K562 (cell line): ENCODE measurements around the gene BCHE. TPM values are rescaled to one million over a fixed set of nuclear protein-coding genes. Genes with fewer than 3 reads are reported as not detected.

Experiments
- ATAC-seq: fragments of 200-7000 bp; cut with Tn5 transposase; 3 replicates; pipeline ENCODE4 v1.9.1; 2020; ENCODE audit warnings: moderate library complexity
- BruUV-seq: library from RNA; stranded (reverse); fragments of 400-500 nt; replicated peaks from 2 replicates; lab custom pipeline; 2021; lab: Mats Ljungman, UMichigan
- CTCF ChIA-PET: fragments of 300-600 bp; formaldehyde crosslinking; extraction: SDS; loops from one replicate; lab custom pipeline; 2021; ENCODE audit warnings: low intra/inter-chr PET ratio; lab: Yijun Ruan, JAX
- POLR2A ChIA-PET: fragments of 300-600, 350-650 bp; sonication (Branson Sonifier 250); formaldehyde crosslinking; extraction: SDS; loops from one replicate; lab custom pipeline; 2021; ENCODE audit warnings: antibody characterized with exemption, inconsistent platforms; lab: Yijun Ruan, JAX
- DNase-seq, 4 experiments: peaks; one replicate each; pipeline versions ENCODE4 v3.0.0 to v3.0.0-alpha.2; 2011 to 2018; ENCODE audit warnings: low spot score in 3 of 4, mixed read lengths in 3 of 4; ENCODE audit errors: extremely low read depth in 1 of 4
- FAIRE-seq: peaks from 2 replicates; lab custom pipeline; 2011; peaks lifted over from hg19 to GRCh38; lab: Jason Lieb, UNC
- H2AFZ ChIP-seq: 2 replicates; pipeline ENCODE4 v1.6.0; 2011; ENCODE audit warnings: low read depth, low read length, control low read depth, inconsistent platforms
- H3K27ac ChIP-seq: fragments of 200-600 bp; 3 replicates; pipeline ENCODE4 v1.8.0; 2011; ENCODE audit warnings: low read depth, mild to moderate bottlenecking, control low read depth, inconsistent platforms, low read length, moderate library complexity, mixed read lengths; ENCODE audit errors: extremely low read depth
- H3K27me3 ChIP-seq, 2 experiments: fragments of 300-600 bp in 1 of 2; 2 replicates in 1 of 2; 3 replicates in 1 of 2; pipeline versions ENCODE4 v1.6.0 to v1.8.0; 2011; ENCODE audit warnings: inconsistent platforms in 2 of 2, low read length in 2 of 2, mild to moderate bottlenecking in 1 of 2, mixed read lengths in 1 of 2, moderate library complexity in 1 of 2; ENCODE audit not compliant: control insufficient read depth in 2 of 2, insufficient read depth in 2 of 2
- H3K36me3 ChIP-seq: fragments of 300-600 bp; 3 replicates; pipeline ENCODE4 v1.8.0; 2011; ENCODE audit warnings: mild to moderate bottlenecking, low read length, inconsistent platforms; ENCODE audit not compliant: control insufficient read depth, insufficient read depth
- H3K4me1 ChIP-seq, 2 experiments: fragments of 200-600 bp in 1 of 2; replicated peaks in 1 of 2; 2 replicates in 1 of 2; 3 replicates in 1 of 2; pipeline versions ENCODE4 v1.5.1 to v1.8.0; 2011; ENCODE audit warnings: inconsistent platforms in 2 of 2, low read length in 2 of 2, mild to moderate bottlenecking in 1 of 2, mixed read lengths in 1 of 2, moderate library complexity in 1 of 2; ENCODE audit not compliant: control insufficient read depth in 2 of 2, insufficient read depth in 2 of 2
- H3K4me2 ChIP-seq: 2 replicates; pipeline ENCODE4 v1.6.1; 2011; ENCODE audit warnings: low read length, control low read depth, inconsistent platforms, mixed read lengths; ENCODE audit not compliant: insufficient read depth
- H3K4me3 ChIP-seq: fragments of 200-600 bp; sonication (generic), shearing (Covaris generic); 2 replicates; pipeline ENCODE4 v1.5.1; 2016; ENCODE audit warnings: control low read depth, inconsistent platforms
- H3K79me2 ChIP-seq: fragments of 200-600 bp; 3 replicates; pipeline ENCODE4 v1.8.0; 2011; ENCODE audit warnings: low read length, inconsistent platforms; ENCODE audit not compliant: control insufficient read depth, insufficient read depth
- H3K9ac ChIP-seq, 2 experiments: 2 replicates each; pipeline versions ENCODE4 v1.6.0 to v1.6.1; 2011; ENCODE audit warnings: low read depth in 2 of 2, low read length in 2 of 2, control low read depth in 1 of 2, inconsistent platforms in 1 of 2, mild to moderate bottlenecking in 1 of 2, mixed read lengths in 1 of 2; ENCODE audit not compliant: insufficient read depth in 1 of 2
- H3K9me1 ChIP-seq: one replicate; pipeline ENCODE4 v1.6.0; 2011; ENCODE audit warnings: inconsistent platforms, mild to moderate bottlenecking, low read length, moderate library complexity; ENCODE audit not compliant: control insufficient read depth, insufficient read depth
- H3K9me3 ChIP-seq: replicated peaks from 2 replicates; pipeline ENCODE4 v1.5.1; 2011; ENCODE audit warnings: low read depth, low read length, inconsistent platforms; ENCODE audit not compliant: control insufficient read depth, insufficient read depth
- H4K20me1 ChIP-seq: replicated peaks from 2 replicates; pipeline ENCODE4 v1.6.1; 2011; ENCODE audit warnings: low read length, inconsistent platforms, mixed read lengths; ENCODE audit not compliant: control insufficient read depth, insufficient read depth
- DACH1 ChIP-seq: fragments of 450-650 bp; IDR thresholded peaks from 2 replicates; pipeline ENCODE4 v1.6.1; 2018; ENCODE audit not compliant: partially characterized antibody
- HNRNPH1 ChIP-seq: fragments of 200-400 bp; formaldehyde crosslinking; optimal IDR thresholded peaks from 2 replicates; pipeline ENCODE3; 2017; ENCODE audit warnings: low read depth, mild to moderate bottlenecking, low read length, moderate library complexity
- L3MBTL2 ChIP-seq: fragments of 450-650 bp; IDR thresholded peaks from 2 replicates; pipeline ENCODE4 v1.6.1; 2016; ENCODE audit warnings: mild to moderate bottlenecking, moderate library complexity
- NFIC ChIP-seq: fragments of 450-650 bp; IDR thresholded peaks from 2 replicates; pipeline ENCODE4 v1.6.1; 2017; ENCODE audit warnings: mild to moderate bottlenecking, inconsistent platforms
- RBM14 ChIP-seq: fragments of 200-400 bp; formaldehyde crosslinking; IDR thresholded peaks from 2 replicates; pipeline ENCODE4 v1.6.1; 2018; ENCODE audit warnings: low read depth, mild to moderate bottlenecking, low read length, moderate library complexity, borderline replicate concordance; ENCODE audit not compliant: insufficient read depth
- SAFB ChIP-seq: fragments of 200-400 bp; formaldehyde crosslinking; IDR thresholded peaks from 2 replicates; pipeline ENCODE4 v1.6.1; 2017; ENCODE audit warnings: low read depth, low read length, borderline replicate concordance
- TCF3 ChIP-seq: sonication (generic); formaldehyde crosslinking; IDR thresholded peaks from 2 replicates; pipeline ENCODE4 v1.4.0; 2020; ENCODE audit warnings: mild to moderate bottlenecking, missing genetic modification reagents
- YY1 ChIP-seq, 3 experiments: IDR thresholded peaks; 2 replicates each; pipeline ENCODE4 v1.6.1; 2011; ENCODE audit warnings: low read length in 2 of 3, mild to moderate bottlenecking in 2 of 3, moderate library complexity in 2 of 3, borderline replicate concordance in 1 of 3, control low read depth in 1 of 3, low read depth in 1 of 3; ENCODE audit not compliant: insufficient read depth in 3 of 3, insufficient replicate concordance in 2 of 3, control insufficient read depth in 1 of 3, insufficient read length in 1 of 3; ENCODE audit errors: extremely low read depth in 1 of 3
- ZNF12 ChIP-seq: sonication (generic); formaldehyde crosslinking; IDR thresholded peaks from 2 replicates; pipeline ENCODE4 v1.4.0; 2020; ENCODE audit warnings: mild to moderate bottlenecking, missing genetic modification reagents
- ZNF785 ChIP-seq: fragments of 250-450 bp; sonication (Bioruptor Pico); IDR thresholded peaks from 2 replicates; pipeline ENCODE4 v1.4.0; 2020; ENCODE audit warnings: mild to moderate bottlenecking
- in situ Hi-C: fragments of 300-500 bp; cut with MboI; formaldehyde crosslinking; loops from 4 replicates; pipeline ENCODE4 v1.15.0; 2018; ENCODE audit warnings: inconsistent platforms, mixed read lengths
- intact Hi-C: fragments of 100-400 bp; cut with micrococcal nuclease; formaldehyde crosslinking; loops from 2 replicates; pipeline ENCODE4 v1.14.2; 2022
- polyA plus RNA-seq, 8 experiments: library from polyadenylated mRNA; depleted of rRNA in 4 of 8; stranded (reverse) in 5 of 8; unstranded in 3 of 8; fragments of >200 nt; fragmentation: Nextera tagmentation in 2 of 8; fragmentation: Illumina TruSeq in 1 of 8; extraction: Ambion mirVana in 2 of 8; extraction: Trizol in 1 of 8; gene quantifications; 2 replicates each; pipeline versions ENCODE4 v1.2.1 to v1.2.3, GENCODE V29; 2011 to 2014; ENCODE audit warnings: inconsistent platforms in 1 of 8, missing spikeins in 1 of 8
- total RNA-seq, 7 experiments: library from RNA; depleted of rRNA in 6 of 7; stranded (reverse); fragments of >200 nt in 6 of 7; fragmentation: Illumina TruSeq in 2 of 7; extraction: Trizol in 2 of 7; gene quantifications; 2 replicates each; pipeline versions ENCODE4 v1.2.1 to v1.2.3, GENCODE V29; 2011 to 2021; ENCODE audit warnings: low replicate concordance in 1 of 7
- TF ChIP-seq, protein P1 (sequence below): fragments of 250-450 bp; sonication (Bioruptor Pico); IDR thresholded peaks from 2 replicates; pipeline ENCODE4 v1.9.0; 2021; ENCODE audit warnings: mild to moderate bottlenecking, inconsistent platforms
- TF ChIP-seq, protein P2 (sequence below): fragments of 450-650 bp; formaldehyde crosslinking; IDR thresholded peaks from 2 replicates; pipeline ENCODE4 v1.4.0; 2022; ENCODE audit warnings: mild to moderate bottlenecking, moderate library complexity
- TF ChIP-seq, protein P3 (sequence below): fragments of 250-450 bp; sonication (Bioruptor Pico); IDR thresholded peaks from 2 replicates; pipeline ENCODE4 v1.8.0; 2022; ENCODE audit warnings: inconsistent platforms
- TF ChIP-seq, protein P4 (sequence below): fragments of 200-800 bp; sonication (Bioruptor generic); IDR thresholded peaks from 2 replicates; pipeline ENCODE4 v1.6.1; 2017; ENCODE audit warnings: missing genetic modification characterization, missing compliant biosample characterization

BCHE gene
- total and polyA plus RNA-seq, 9 of the 15 experiments (the other 6 are each of a cell fraction or from before 2014, with no cell fraction given), result 0.09 to 0.24 (median 0.12) TPM; not detected in 2

DNA sequence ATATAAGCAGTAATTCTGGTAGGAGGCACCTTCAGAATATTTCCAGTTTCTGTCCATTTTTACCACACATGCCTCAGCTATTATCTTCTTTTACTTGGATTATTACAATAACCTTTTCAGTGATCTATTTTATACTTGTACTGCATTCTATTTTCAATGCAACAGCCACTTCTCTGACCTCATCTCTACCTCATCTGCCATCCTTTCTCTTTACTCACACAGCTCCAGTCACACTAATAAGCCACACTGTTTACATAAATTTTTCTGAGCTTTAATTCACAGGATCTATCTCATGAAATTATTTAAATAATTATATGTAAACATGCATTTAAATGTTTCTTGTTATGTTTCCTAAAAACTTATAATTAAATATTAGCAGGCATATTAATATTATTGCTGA is 47.3 kb upstream of the BCHE start:
- CTCF ChIA-PET, result no interaction called here
- H4K20me1 ChIP-seq, result no peaks in the 10 kb centered on the region
- in situ Hi-C loops (no loop called here), intact Hi-C loops (no loop called here)
- no peaks in the 10 kb centered on the region for H3K79me2 ChIP-seq
- ATAC-seq (no peak), FAIRE-seq (no peak), DNase-seq (no peak)
- H3K9ac ChIP-seq, result no peak overlapping the region
- no peak overlapping the region for H3K4me3 ChIP-seq
- no peaks in the 10 kb centered on the region for H3K36me3 ChIP-seq
- H3K4me2 ChIP-seq, result no peak overlapping the region
- no peaks in the 10 kb centered on the region; the same call in 1 of the 2 replicates for H3K9me3 ChIP-seq
- H3K9me1 ChIP-seq, result no peaks in the 10 kb centered on the region
- BruUV-seq, result no TSS peak
- POLR2A ChIA-PET, result no interaction called here
- H3K27ac ChIP-seq, result no peak overlapping the region
- H3K27me3 ChIP-seq, result no peaks in the 10 kb centered on the region
- H3K4me1 ChIP-seq, result no peaks in the 10 kb centered on the region
- no peak overlapping the region for H2AFZ ChIP-seq
- TF ChIP-seq NFIC, result no peak
- TF ChIP-seq HNRNPH1, result no peak
- TF ChIP-seq, protein P1, sequence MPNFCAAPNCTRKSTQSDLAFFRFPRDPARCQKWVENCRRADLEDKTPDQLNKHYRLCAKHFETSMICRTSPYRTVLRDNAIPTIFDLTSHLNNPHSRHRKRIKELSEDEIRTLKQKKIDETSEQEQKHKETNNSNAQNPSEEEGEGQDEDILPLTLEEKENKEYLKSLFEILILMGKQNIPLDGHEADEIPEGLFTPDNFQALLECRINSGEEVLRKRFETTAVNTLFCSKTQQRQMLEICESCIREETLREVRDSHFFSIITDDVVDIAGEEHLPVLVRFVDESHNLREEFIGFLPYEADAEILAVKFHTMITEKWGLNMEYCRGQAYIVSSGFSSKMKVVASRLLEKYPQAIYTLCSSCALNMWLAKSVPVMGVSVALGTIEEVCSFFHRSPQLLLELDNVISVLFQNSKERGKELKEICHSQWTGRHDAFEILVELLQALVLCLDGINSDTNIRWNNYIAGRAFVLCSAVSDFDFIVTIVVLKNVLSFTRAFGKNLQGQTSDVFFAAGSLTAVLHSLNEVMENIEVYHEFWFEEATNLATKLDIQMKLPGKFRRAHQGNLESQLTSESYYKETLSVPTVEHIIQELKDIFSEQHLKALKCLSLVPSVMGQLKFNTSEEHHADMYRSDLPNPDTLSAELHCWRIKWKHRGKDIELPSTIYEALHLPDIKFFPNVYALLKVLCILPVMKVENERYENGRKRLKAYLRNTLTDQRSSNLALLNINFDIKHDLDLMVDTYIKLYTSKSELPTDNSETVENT (CRISPR knock-in tag), result no peak
- no peak for TF ChIP-seq YY1 (IDR thresholded peaks at IDR 0.05; ENCODE audit: borderline replicate concordance in 1 of 3, control insufficient read depth in 1 of 3, extremely low read depth in 1 of 3, insufficient read depth in 3 of 3, insufficient read length in 1 of 3, insufficient replicate concordance in 2 of 3, low read depth in 1 of 3, low read length in 2 of 3)
- TF ChIP-seq, protein P2, sequence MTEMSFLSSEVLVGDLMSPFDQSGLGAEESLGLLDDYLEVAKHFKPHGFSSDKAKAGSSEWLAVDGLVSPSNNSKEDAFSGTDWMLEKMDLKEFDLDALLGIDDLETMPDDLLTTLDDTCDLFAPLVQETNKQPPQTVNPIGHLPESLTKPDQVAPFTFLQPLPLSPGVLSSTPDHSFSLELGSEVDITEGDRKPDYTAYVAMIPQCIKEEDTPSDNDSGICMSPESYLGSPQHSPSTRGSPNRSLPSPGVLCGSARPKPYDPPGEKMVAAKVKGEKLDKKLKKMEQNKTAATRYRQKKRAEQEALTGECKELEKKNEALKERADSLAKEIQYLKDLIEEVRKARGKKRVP, result no peak
- TF ChIP-seq, protein P3, sequence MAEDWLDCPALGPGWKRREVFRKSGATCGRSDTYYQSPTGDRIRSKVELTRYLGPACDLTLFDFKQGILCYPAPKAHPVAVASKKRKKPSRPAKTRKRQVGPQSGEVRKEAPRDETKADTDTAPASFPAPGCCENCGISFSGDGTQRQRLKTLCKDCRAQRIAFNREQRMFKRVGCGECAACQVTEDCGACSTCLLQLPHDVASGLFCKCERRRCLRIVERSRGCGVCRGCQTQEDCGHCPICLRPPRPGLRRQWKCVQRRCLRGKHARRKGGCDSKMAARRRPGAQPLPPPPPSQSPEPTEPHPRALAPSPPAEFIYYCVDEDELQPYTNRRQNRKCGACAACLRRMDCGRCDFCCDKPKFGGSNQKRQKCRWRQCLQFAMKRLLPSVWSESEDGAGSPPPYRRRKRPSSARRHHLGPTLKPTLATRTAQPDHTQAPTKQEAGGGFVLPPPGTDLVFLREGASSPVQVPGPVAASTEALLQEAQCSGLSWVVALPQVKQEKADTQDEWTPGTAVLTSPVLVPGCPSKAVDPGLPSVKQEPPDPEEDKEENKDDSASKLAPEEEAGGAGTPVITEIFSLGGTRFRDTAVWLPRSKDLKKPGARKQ (CRISPR knock-in tag), result no peak
- no peak for TF ChIP-seq SAFB
- TF ChIP-seq RBM14, result no peak
- TF ChIP-seq, protein P4, sequence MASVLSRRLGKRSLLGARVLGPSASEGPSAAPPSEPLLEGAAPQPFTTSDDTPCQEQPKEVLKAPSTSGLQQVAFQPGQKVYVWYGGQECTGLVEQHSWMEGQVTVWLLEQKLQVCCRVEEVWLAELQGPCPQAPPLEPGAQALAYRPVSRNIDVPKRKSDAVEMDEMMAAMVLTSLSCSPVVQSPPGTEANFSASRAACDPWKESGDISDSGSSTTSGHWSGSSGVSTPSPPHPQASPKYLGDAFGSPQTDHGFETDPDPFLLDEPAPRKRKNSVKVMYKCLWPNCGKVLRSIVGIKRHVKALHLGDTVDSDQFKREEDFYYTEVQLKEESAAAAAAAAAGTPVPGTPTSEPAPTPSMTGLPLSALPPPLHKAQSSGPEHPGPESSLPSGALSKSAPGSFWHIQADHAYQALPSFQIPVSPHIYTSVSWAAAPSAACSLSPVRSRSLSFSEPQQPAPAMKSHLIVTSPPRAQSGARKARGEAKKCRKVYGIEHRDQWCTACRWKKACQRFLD, result no peak
- no peak for TF ChIP-seq TCF3 (CRISPR knock-in tag)
- TF ChIP-seq ZNF12 (CRISPR knock-in tag), result no peak
- no peak for TF ChIP-seq ZNF785 (CRISPR knock-in tag)
- TF ChIP-seq DACH1, result no peak
- no peak for TF ChIP-seq L3MBTL2
